K562 (cell line): ENCODE data around the gene OBSCN. TPM values are rescaled to one million over a fixed set of nuclear protein-coding genes. Genes with fewer than 3 reads are reported as not detected.

Experiments used
- ATAC-seq: fragments of 200-7000 bp; cut with Tn5 transposase; 3 replicates; pipeline ENCODE4 v1.9.1; 2020; ENCODE audit warnings: moderate library complexity
- BruUV-seq: library from RNA; stranded (reverse); fragments of 400-500 nt; replicated peaks from 2 replicates; lab custom pipeline; 2021; lab: Mats Ljungman, UMichigan
- CTCF ChIA-PET: fragments of 300-600 bp; formaldehyde crosslinking; extraction: SDS; loops from one replicate; lab custom pipeline; 2021; ENCODE audit warnings: low intra/inter-chr PET ratio; lab: Yijun Ruan, JAX
- POLR2A ChIA-PET: fragments of 300-600, 350-650 bp; sonication (Branson Sonifier 250); formaldehyde crosslinking; extraction: SDS; loops from one replicate; lab custom pipeline; 2021; ENCODE audit warnings: antibody characterized with exemption, inconsistent platforms; lab: Yijun Ruan, JAX
- DNase-seq, 4 experiments: peaks; one replicate each; pipeline versions ENCODE4 v3.0.0 to v3.0.0-alpha.2; 2011 to 2018; ENCODE audit warnings: low spot score in 3 of 4, mixed read lengths in 3 of 4; ENCODE audit errors: extremely low read depth in 1 of 4
- FAIRE-seq: peaks from 2 replicates; lab custom pipeline; 2011; peaks lifted over from hg19 to GRCh38; lab: Jason Lieb, UNC
- H2AFZ ChIP-seq: 2 replicates; pipeline ENCODE4 v1.6.0; 2011; ENCODE audit warnings: low read depth, low read length, control low read depth, inconsistent platforms
- H3K27ac ChIP-seq: fragments of 200-600 bp; 3 replicates; pipeline ENCODE4 v1.8.0; 2011; ENCODE audit warnings: low read depth, mild to moderate bottlenecking, control low read depth, inconsistent platforms, low read length, moderate library complexity, mixed read lengths; ENCODE audit errors: extremely low read depth
- H3K27me3 ChIP-seq, 2 experiments: fragments of 300-600 bp in 1 of 2; 2 replicates in 1 of 2; 3 replicates in 1 of 2; pipeline versions ENCODE4 v1.6.0 to v1.8.0; 2011; ENCODE audit warnings: inconsistent platforms in 2 of 2, low read length in 2 of 2, mild to moderate bottlenecking in 1 of 2, mixed read lengths in 1 of 2, moderate library complexity in 1 of 2; ENCODE audit not compliant: control insufficient read depth in 2 of 2, insufficient read depth in 2 of 2
- H3K36me3 ChIP-seq: fragments of 300-600 bp; 3 replicates; pipeline ENCODE4 v1.8.0; 2011; ENCODE audit warnings: mild to moderate bottlenecking, low read length, inconsistent platforms; ENCODE audit not compliant: control insufficient read depth, insufficient read depth
- H3K4me1 ChIP-seq, 2 experiments: fragments of 200-600 bp in 1 of 2; replicated peaks in 1 of 2; 2 replicates in 1 of 2; 3 replicates in 1 of 2; pipeline versions ENCODE4 v1.5.1 to v1.8.0; 2011; ENCODE audit warnings: inconsistent platforms in 2 of 2, low read length in 2 of 2, mild to moderate bottlenecking in 1 of 2, mixed read lengths in 1 of 2, moderate library complexity in 1 of 2; ENCODE audit not compliant: control insufficient read depth in 2 of 2, insufficient read depth in 2 of 2
- H3K4me2 ChIP-seq: 2 replicates; pipeline ENCODE4 v1.6.1; 2011; ENCODE audit warnings: low read length, control low read depth, inconsistent platforms, mixed read lengths; ENCODE audit not compliant: insufficient read depth
- H3K4me3 ChIP-seq: fragments of 200-600 bp; sonication (generic), shearing (Covaris generic); 2 replicates; pipeline ENCODE4 v1.5.1; 2016; ENCODE audit warnings: control low read depth, inconsistent platforms
- H3K79me2 ChIP-seq: fragments of 200-600 bp; 3 replicates; pipeline ENCODE4 v1.8.0; 2011; ENCODE audit warnings: low read length, inconsistent platforms; ENCODE audit not compliant: control insufficient read depth, insufficient read depth
- H3K9ac ChIP-seq, 2 experiments: 2 replicates each; pipeline versions ENCODE4 v1.6.0 to v1.6.1; 2011; ENCODE audit warnings: low read depth in 2 of 2, low read length in 2 of 2, control low read depth in 1 of 2, inconsistent platforms in 1 of 2, mild to moderate bottlenecking in 1 of 2, mixed read lengths in 1 of 2; ENCODE audit not compliant: insufficient read depth in 1 of 2
- H3K9me1 ChIP-seq: one replicate; pipeline ENCODE4 v1.6.0; 2011; ENCODE audit warnings: inconsistent platforms, mild to moderate bottlenecking, low read length, moderate library complexity; ENCODE audit not compliant: control insufficient read depth, insufficient read depth
- H3K9me3 ChIP-seq: replicated peaks from 2 replicates; pipeline ENCODE4 v1.5.1; 2011; ENCODE audit warnings: low read depth, low read length, inconsistent platforms; ENCODE audit not compliant: control insufficient read depth, insufficient read depth
- H4K20me1 ChIP-seq: replicated peaks from 2 replicates; pipeline ENCODE4 v1.6.1; 2011; ENCODE audit warnings: low read length, inconsistent platforms, mixed read lengths; ENCODE audit not compliant: control insufficient read depth, insufficient read depth
- HMGN3 ChIP-seq: IDR thresholded peaks from 2 replicates; pipeline ENCODE4 v1.6.1; 2011; ENCODE audit warnings: borderline replicate concordance, low read depth, mild to moderate bottlenecking, mixed read lengths, low read length; ENCODE audit not compliant: insufficient read length; ENCODE audit errors: extremely low read depth
- KDM5B ChIP-seq: fragments of 200-600 bp; sonication (generic); IDR thresholded peaks from 2 replicates; pipeline ENCODE4 v1.6.1; 2012; ENCODE audit warnings: low read depth, mild to moderate bottlenecking, moderate library complexity, low read length, control low read depth, inconsistent platforms; ENCODE audit not compliant: insufficient replicate concordance
- PHF20 ChIP-seq: fragments of 450-650 bp; IDR thresholded peaks from 2 replicates; pipeline ENCODE4 v1.6.1; 2018; ENCODE audit not compliant: partially characterized antibody
- POLR2G ChIP-seq: fragments of 200-400 bp; formaldehyde crosslinking; IDR thresholded peaks from 2 replicates; pipeline ENCODE4 v1.6.1; 2017; ENCODE audit warnings: low read depth, mild to moderate bottlenecking, antibody characterized with exemption, low read length, moderate library complexity
- SRSF7 ChIP-seq: fragments of 200-400 bp; formaldehyde crosslinking; optimal IDR thresholded peaks from 2 replicates; pipeline ENCODE3; 2017; ENCODE audit warnings: mild to moderate bottlenecking, low read depth, low read length
- ZNF239 ChIP-seq: fragments of 250-450 bp; sonication (Bioruptor Pico); IDR thresholded peaks from 2 replicates; pipeline ENCODE4 v1.4.0; 2020; ENCODE audit warnings: mild to moderate bottlenecking
- WGBS: fragments of 100-300 bp; shearing (Covaris generic); methylation state at CpG from one replicate; pipeline ENCODE4 v1.1.6; 2016; ENCODE audit warnings: low coverage, mixed read lengths; ENCODE audit not compliant: insufficient coverage; ENCODE audit errors: missing lambda C conversion rate; 5-methylcytosine and 5-hydroxymethylcytosine counted together
- in situ Hi-C: fragments of 300-500 bp; cut with MboI; formaldehyde crosslinking; loops from 4 replicates; pipeline ENCODE4 v1.15.0; 2018; ENCODE audit warnings: inconsistent platforms, mixed read lengths
- intact Hi-C: fragments of 100-400 bp; cut with micrococcal nuclease; formaldehyde crosslinking; loops from 2 replicates; pipeline ENCODE4 v1.14.2; 2022
- polyA plus RNA-seq, 8 experiments: library from polyadenylated mRNA; depleted of rRNA in 4 of 8; stranded (reverse) in 5 of 8; unstranded in 3 of 8; fragments of >200 nt; fragmentation: Nextera tagmentation in 2 of 8; fragmentation: Illumina TruSeq in 1 of 8; extraction: Ambion mirVana in 2 of 8; extraction: Trizol in 1 of 8; gene quantifications; 2 replicates each; pipeline versions ENCODE4 v1.2.1 to v1.2.3, GENCODE V29; 2011 to 2014; ENCODE audit warnings: inconsistent platforms in 1 of 8, missing spikeins in 1 of 8
- total RNA-seq, 7 experiments: library from RNA; depleted of rRNA in 6 of 7; stranded (reverse); fragments of >200 nt in 6 of 7; fragmentation: Illumina TruSeq in 2 of 7; extraction: Trizol in 2 of 7; gene quantifications; 2 replicates each; pipeline versions ENCODE4 v1.2.1 to v1.2.3, GENCODE V29; 2011 to 2021; ENCODE audit warnings: low replicate concordance in 1 of 7

Gene OBSCN
- total and polyA plus RNA-seq, 9 of the 15 experiments (the other 6 are each of a cell fraction or from before 2014, with no cell fraction given) = 0.18 to 19.7 (median 3.6) TPM

DNA sequence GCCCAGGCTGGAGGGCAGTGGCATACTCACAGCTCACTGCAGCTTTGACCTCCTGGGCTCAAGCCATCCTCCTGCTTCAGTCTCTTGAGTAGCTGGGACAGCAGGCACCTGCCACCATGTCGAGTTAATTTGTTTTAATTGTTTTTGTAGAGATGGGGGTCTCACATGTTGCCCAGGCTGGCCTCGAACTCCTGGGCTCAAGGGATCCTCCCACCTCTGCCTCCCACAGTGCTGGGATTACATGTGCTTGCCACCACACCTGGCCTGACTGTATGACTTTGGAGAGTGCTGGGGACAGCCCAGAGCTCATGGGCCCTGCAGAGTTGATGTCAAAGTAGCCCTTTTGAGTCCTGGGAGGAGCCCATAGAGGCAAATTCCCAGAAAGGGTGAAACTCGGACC lies 1.8 kb downstream of the OBSCN start:
- 7% methylated on average over 3 of the region's 3 CpGs for WGBS
- FAIRE-seq (no peak), ATAC-seq (no peak), DNase-seq (no peak)
- H3K4me1 ChIP-seq = peaks cover 0 to 58% of the 10 kb centered on the region in 2 experiments; a peak in 2 of 5 replicates
- ChIA-PET POLR2A (interaction anchor here (0.5 to 1.6 kb wide), 4 partner anchors 26 to 309 kb away, joined by 3 to 6 read pairs (median 3); a partner anchor contains a TSS), CTCF (no interaction called here)
- H3K4me3 ChIP-seq = no peak overlapping the region
- H2AFZ ChIP-seq = no peak overlapping the region
- peaks cover 3% of the 10 kb centered on the region; the same call in 1 of the 2 replicates for H3K9me3 ChIP-seq
- BruUV-seq = no TSS peak
- H3K27ac ChIP-seq = no peak overlapping the region
- H3K36me3 ChIP-seq = no peaks in the 10 kb centered on the region
- peaks cover 9 to 27% of the 10 kb centered on the region in 2 experiments; a peak in 3 of 5 replicates for H3K27me3 ChIP-seq
- intact Hi-C loops (loop anchor here (5.0 kb wide), 1 partner anchor 308 kb away; no protein-coding TSS in a partner anchor), in situ Hi-C loops (no loop called here)
- no peak overlapping the region for H3K4me2 ChIP-seq
- H3K9ac ChIP-seq = 0 out of 4 replicates have a peak overlapping the region, but pooled peaks of 1 of the 2 experiments have one; percentile 20
- H3K79me2 ChIP-seq = no peaks in the 10 kb centered on the region
- no peaks in the 10 kb centered on the region; the same call in 1 of the 2 replicates for H4K20me1 ChIP-seq
- TF ChIP-seq KDM5B = peak; percentile 2
- no peak for TF ChIP-seq ZNF239 (CRISPR knock-in tag)
- no peak for TF ChIP-seq SRSF7
- TF ChIP-seq, all 486 proteins: peak for 1
- H3K9me1 ChIP-seq = no peaks in the 10 kb centered on the region

DNA sequence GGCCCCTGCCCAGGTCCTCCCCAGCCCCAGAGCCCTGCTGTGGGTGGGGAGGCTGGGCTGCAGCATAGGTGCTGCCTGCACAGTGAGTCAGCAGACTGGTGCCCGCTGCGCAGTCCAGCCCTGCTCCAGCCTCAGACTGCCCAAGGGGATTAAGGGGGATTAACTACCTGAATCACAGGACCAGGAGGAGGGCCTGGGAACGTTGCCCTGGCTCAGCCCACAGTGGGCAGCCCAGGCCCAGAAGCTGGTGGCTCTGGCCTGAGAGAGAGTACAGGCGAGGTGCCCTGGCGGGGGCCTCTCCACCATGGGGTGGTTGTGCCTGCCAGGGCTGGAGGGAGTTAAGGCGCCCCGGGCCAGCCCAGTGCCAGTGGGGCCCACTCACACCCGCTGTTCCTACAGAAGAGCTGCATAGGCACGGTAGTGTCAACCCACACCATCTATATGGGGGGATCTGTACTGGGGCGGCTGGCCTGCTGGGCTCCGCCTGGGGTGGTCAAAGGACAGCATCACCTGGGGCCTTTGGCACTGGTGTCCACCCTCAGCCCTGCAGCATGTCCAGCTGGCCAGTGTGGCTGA lies 2.3 kb downstream of the OBSCN start:
- ChIA-PET POLR2A (interaction anchor here (0.7 to 1.6 kb wide), 8 partner anchors 9 to 308 kb away, joined by 3 to 6 read pairs (median 3); a partner anchor contains a TSS), CTCF (no interaction called here)
- Histone ChIP-seq H2AFZ (no peak overlapping the region), H3K9me3 (peaks cover 3% of the 10 kb centered on the region; the same call in 1 of the 2 replicates), H4K20me1 (no peaks in the 10 kb centered on the region; the same call in 1 of the 2 replicates), H3K9ac (0 out of 4 replicates have a peak overlapping the region, but pooled peaks of 1 of the 2 experiments have one; percentile 20), H3K9me1 (no peaks in the 10 kb centered on the region), H3K27ac (no peak overlapping the region), H3K4me1 (peaks cover 0 to 62% of the 10 kb centered on the region in 2 experiments; a peak in 2 of 5 replicates), H3K4me3 (no peak overlapping the region)
- intact Hi-C loops = loop anchor here (5.0 kb wide), 1 partner anchor 307 kb away; no protein-coding TSS in a partner anchor
- 29% methylated on average over 11 of the region's 11 CpGs for WGBS
- DNase-seq = no peak
- in situ Hi-C loops = no loop called here
- TF ChIP-seq PHF20 (no peak), HMGN3 (peak; percentile 30), POLR2G (peak; percentile 54), KDM5B (peak; percentile 11)
- TF ChIP-seq, all 486 proteins: peak for 3
- Histone ChIP-seq H3K27me3 (peaks cover 9 to 27% of the 10 kb centered on the region in 2 experiments; a peak in 3 of 5 replicates), H3K4me2 (no peak overlapping the region), H3K79me2 (no peaks in the 10 kb centered on the region), H3K36me3 (no peaks in the 10 kb centered on the region)
- ATAC-seq = no peak
- no peak for FAIRE-seq
- BruUV-seq = no TSS peak
